ENCODE measurements around the gene CELA2A. TPM values are rescaled to one million over a fixed set of nuclear protein-coding genes. Genes with fewer than 3 reads are reported as not detected.
"Not testable (repeated sequence)": the region's sequence is repeated elsewhere in the genome, so short reads cannot be mapped to it uniquely, and the experiment has no call there.

Gene CELA2A
- total RNA-seq, 1 donor from 2014 or later: not detected

DNA sequence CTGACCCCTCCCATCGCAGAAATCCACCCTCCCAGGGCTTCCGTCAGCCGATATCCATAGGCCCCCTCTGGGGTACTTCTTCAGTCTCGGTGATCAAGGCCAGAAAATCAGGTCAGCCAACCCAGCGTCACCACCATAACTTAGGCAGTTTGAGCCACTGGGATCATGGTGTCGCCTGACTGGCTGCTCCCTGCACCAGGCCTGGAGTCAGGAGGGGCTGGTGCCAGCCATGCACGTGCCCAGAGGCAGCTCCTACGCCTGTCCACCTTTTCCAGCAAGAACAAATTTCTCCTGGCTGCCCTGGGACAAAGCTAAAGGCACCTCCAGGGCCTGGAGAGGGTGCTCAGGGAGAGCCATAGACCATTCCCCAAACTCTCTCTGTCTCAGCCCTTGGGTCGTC lies 23.1 kb upstream of the CELA2A start:
- H3K27ac Mint-ChIP-seq: no peak overlapping the region
- H3K27me3 ChIP-seq: no peaks in the 10 kb centered on the region
- peaks cover 10% of the 10 kb centered on the region for H3K27me3 Mint-ChIP-seq (ENCODE audit: insufficient read depth, low read depth)
- H3K79me2 ChIP-seq (ENCODE audit: low read depth): no peaks in the 10 kb centered on the region
- H3K36me3 Mint-ChIP-seq: no peaks in the 10 kb centered on the region
- no peak overlapping the region for H3K4me3 ChIP-seq
- H2AFZ ChIP-seq (replicated peaks): no peak overlapping the region
- no peaks in the 10 kb centered on the region for H3K36me3 ChIP-seq
- no peak overlapping the region for H3K4me3 Mint-ChIP-seq
- no peak overlapping the region for H3K27ac ChIP-seq
- no peak overlapping the region for H3K4me2 ChIP-seq
- H3K9me3 Mint-ChIP-seq: no peaks in the 10 kb centered on the region
- TF ChIP-seq EZH2 (IDR thresholded peaks at IDR 0.05): no peak
- TF ChIP-seq EZH2phosphoT487 (IDR thresholded peaks at IDR 0.05): no peak
- TF ChIP-seq, protein P1, sequence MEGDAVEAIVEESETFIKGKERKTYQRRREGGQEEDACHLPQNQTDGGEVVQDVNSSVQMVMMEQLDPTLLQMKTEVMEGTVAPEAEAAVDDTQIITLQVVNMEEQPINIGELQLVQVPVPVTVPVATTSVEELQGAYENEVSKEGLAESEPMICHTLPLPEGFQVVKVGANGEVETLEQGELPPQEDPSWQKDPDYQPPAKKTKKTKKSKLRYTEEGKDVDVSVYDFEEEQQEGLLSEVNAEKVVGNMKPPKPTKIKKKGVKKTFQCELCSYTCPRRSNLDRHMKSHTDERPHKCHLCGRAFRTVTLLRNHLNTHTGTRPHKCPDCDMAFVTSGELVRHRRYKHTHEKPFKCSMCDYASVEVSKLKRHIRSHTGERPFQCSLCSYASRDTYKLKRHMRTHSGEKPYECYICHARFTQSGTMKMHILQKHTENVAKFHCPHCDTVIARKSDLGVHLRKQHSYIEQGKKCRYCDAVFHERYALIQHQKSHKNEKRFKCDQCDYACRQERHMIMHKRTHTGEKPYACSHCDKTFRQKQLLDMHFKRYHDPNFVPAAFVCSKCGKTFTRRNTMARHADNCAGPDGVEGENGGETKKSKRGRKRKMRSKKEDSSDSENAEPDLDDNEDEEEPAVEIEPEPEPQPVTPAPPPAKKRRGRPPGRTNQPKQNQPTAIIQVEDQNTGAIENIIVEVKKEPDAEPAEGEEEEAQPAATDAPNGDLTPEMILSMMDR (IDR thresholded peaks at IDR 0.05): no peak
- no peaks in the 10 kb centered on the region for H4K20me1 ChIP-seq (ENCODE audit: low read depth)
- H3F3A ChIP-seq (ENCODE audit: low read depth): no peaks in the 10 kb centered on the region
- H3K4me1 ChIP-seq: no peaks in the 10 kb centered on the region
- no peak for DNase-seq (ENCODE audit: low spot score)
- H3K9me3 ChIP-seq (ENCODE audit: low read depth): no peaks in the 10 kb centered on the region
- H3K9ac ChIP-seq: no peak overlapping the region
- H3K4me1 Mint-ChIP-seq: peaks cover 12% of the 10 kb centered on the region

DNA sequence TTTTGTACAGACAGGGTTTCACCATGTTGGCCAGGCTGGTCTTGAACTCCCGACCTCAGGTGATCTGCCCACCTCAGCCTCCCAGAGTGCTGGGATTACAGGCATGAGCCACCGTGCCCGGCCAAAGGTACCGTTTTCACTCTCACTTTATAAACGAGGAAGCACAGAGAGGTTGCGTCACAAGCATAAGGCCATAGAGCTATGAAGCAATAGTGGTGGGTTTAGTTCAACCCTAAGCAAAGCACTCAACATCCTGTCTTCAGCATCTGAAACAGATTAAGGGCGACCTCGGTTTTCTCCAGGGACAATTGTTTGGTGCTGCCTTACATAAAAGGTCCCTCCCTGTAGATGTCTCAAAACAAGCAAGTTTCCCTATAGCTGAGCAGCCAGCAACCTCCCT lies 21.8 kb upstream of the CELA2A start:
- H3F3A ChIP-seq (ENCODE audit: low read depth); H3K27ac ChIP-seq; H3K27ac Mint-ChIP-seq; DNase-seq (ENCODE audit: low spot score); H3K4me1 ChIP-seq; H2AFZ ChIP-seq (replicated peaks); H4K20me1 ChIP-seq (ENCODE audit: low read depth); H3K9me3 ChIP-seq (ENCODE audit: low read depth); H3K4me3 Mint-ChIP-seq; H3K9ac ChIP-seq; H3K4me3 ChIP-seq; H3K79me2 ChIP-seq (ENCODE audit: low read depth); H3K4me2 ChIP-seq; H3K27me3 ChIP-seq; H3K36me3 ChIP-seq; H3K27me3 Mint-ChIP-seq (ENCODE audit: insufficient read depth, low read depth); H3K9me3 Mint-ChIP-seq; H3K36me3 Mint-ChIP-seq: not testable (repeated sequence)
- H3K4me1 Mint-ChIP-seq: peaks cover 12% of the 10 kb centered on the region

DNA sequence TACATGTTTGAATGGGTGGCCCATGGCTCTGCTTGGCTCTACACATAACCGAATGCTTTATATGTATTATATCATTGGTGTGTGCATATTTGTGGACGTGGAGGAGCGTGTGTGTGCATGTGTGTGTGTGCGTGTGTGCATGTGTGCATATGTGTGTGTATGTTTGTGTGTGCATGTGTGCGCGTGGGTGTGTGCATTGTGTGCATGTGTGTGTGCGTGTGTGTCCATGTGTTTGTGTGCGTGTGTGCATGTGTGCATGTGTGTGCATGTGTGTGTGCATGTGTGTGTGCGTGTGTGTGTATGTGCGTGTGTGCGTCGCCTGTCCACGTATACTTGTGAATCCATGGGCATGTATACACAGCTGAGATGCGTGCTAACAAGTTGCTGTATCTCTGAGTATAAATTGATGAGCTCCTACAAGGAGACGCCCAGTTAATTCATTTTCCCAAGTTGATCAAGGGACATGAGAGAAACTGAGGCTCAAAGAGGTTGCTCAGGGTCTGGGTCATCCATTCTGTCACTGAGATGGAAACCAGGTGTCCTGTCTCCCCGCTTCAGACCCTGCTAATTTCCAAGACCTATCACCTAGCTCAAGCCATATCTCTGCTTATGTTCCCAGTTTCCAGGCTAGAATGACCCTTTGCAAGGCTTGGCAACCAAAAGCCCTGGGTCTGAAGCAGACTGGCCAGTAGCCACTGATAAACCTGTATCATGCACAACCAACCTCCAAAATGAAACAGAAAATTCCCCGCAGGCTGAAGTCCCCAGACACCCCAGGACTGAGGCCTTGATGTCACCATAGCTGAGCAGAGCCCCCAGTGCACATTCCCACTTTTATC lies 21.1 kb upstream of the CELA2A start:
- Histone ChIP-seq H3K27ac (no peak overlapping the region), H3K27me3 (no peaks in the 10 kb centered on the region), H3K4me2 (no peak overlapping the region), H3K9me3 (ENCODE audit: low read depth) (no peaks in the 10 kb centered on the region), H2AFZ (replicated peaks) (no peak overlapping the region), H3K36me3 (no peaks in the 10 kb centered on the region), H3K79me2 (ENCODE audit: low read depth) (no peaks in the 10 kb centered on the region), H4K20me1 (ENCODE audit: low read depth) (no peaks in the 10 kb centered on the region), H3F3A (ENCODE audit: low read depth) (no peaks in the 10 kb centered on the region), H3K4me1 (no peaks in the 10 kb centered on the region), H3K4me3 (no peak overlapping the region), H3K9ac (no peak overlapping the region)
- H3K27me3 Mint-ChIP-seq (ENCODE audit: insufficient read depth, low read depth): peaks cover 5% of the 10 kb centered on the region
- H3K4me1 Mint-ChIP-seq: peaks cover 12% of the 10 kb centered on the region
- DNase-seq (ENCODE audit: low spot score): no peak
- H3K27ac Mint-ChIP-seq: peak overlapping the region; percentile 9
- H3K9me3 Mint-ChIP-seq: no peaks in the 10 kb centered on the region
- no peak for TF ChIP-seq EZH2phosphoT487 (IDR thresholded peaks at IDR 0.05)
- no peak for TF ChIP-seq EZH2 (IDR thresholded peaks at IDR 0.05)
- TF ChIP-seq, protein P1 (IDR thresholded peaks at IDR 0.05): no peak
- no peaks in the 10 kb centered on the region for H3K36me3 Mint-ChIP-seq
- H3K4me3 Mint-ChIP-seq: no peak overlapping the region

DNA sequence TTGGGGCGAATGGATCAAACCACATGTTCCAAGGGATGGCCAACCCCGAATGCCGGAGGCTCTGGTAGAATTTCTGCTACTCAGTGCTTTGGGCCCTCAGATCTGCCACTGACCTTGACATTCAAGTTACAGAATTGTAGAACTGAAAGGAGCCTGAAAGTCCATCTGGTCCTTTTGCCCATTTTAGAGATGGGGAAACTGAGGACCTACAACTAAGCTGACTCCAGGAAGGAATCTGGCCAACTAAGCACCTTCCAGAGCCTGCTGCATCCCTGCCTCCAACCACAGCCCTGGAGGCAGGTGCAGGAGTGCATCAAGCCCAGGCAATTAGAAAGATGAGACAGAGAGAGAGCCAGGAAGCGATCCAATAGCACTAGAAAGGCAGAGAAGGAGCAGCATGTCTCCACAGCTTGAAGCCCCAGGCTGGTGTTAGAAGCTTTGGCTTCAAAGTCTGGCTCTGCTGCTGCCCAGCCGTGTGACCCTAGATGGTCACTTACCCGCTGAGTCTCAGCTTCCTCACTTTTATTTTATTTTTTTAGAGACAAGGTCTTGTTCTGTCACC lies 19.6 kb upstream of the CELA2A start:
- Mint-ChIP-seq H3K27me3 (ENCODE audit: insufficient read depth, low read depth) (peaks cover 7% of the 10 kb centered on the region), H3K9me3 (no peaks in the 10 kb centered on the region), H3K36me3 (no peaks in the 10 kb centered on the region), H3K4me1 (peaks cover 12% of the 10 kb centered on the region), H3K4me3 (no peak overlapping the region), H3K27ac (peak overlapping the region; percentile 28)
- H3K4me1 ChIP-seq: no peaks in the 10 kb centered on the region
- H3K79me2 ChIP-seq (ENCODE audit: low read depth): no peaks in the 10 kb centered on the region
- H3K4me3 ChIP-seq: no peak overlapping the region
- no peak for DNase-seq (ENCODE audit: low spot score)
- no peaks in the 10 kb centered on the region for H3F3A ChIP-seq (ENCODE audit: low read depth)
- no peak overlapping the region for H2AFZ ChIP-seq (replicated peaks)
- no peaks in the 10 kb centered on the region for H3K27me3 ChIP-seq
- H3K36me3 ChIP-seq: no peaks in the 10 kb centered on the region
- no peaks in the 10 kb centered on the region for H4K20me1 ChIP-seq (ENCODE audit: low read depth)
- no peak overlapping the region for H3K4me2 ChIP-seq
- H3K9ac ChIP-seq: no peak overlapping the region
- TF ChIP-seq, protein P1 (IDR thresholded peaks at IDR 0.05): no peak
- TF ChIP-seq EZH2 (IDR thresholded peaks at IDR 0.05) (no peak), EZH2phosphoT487 (IDR thresholded peaks at IDR 0.05) (no peak)
- no peaks in the 10 kb centered on the region for H3K9me3 ChIP-seq (ENCODE audit: low read depth)
- no peak overlapping the region for H3K27ac ChIP-seq

Data from neural progenitor cell (in vitro differentiated cells).